ENCODE results near the gene EID2B. TPM values are rescaled to one million over a fixed set of nuclear protein-coding genes. Genes with fewer than 3 reads are reported as not detected.

EID2B gene
- total RNA-seq, 1 donor from 2014 or later: 3.2 TPM

DNA sequence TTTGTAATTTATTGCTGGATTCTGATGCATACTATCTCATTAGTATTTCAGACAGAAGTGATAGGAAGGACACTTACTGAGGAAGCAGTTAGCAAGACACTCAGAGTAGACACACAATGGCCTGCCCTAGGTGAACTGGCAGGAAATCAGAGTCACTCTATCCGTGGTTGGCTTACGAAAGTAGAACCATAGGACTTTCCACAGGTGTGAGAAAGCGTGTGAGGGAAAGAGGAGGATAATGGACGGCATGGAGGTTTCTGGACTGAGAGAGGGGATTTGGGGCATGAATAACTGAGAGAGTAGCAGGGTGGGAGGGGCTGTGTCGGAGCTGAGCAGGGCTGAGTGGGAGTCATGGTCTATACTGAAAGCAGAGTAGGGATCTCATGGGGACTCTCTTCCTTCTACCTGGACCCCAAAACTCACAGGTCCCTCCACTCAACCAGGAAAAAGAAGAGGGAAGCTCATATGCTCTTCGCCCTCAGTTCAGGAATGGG, 26.0 kb upstream of the EID2B start:
- no peak for TF ChIP-seq CTCF (IDR thresholded peaks at IDR 0.05; ENCODE audit: unreplicated experiment)
- Mint-ChIP-seq H3K4me3 (ENCODE audit: unreplicated experiment) (no peak overlapping the region), H3K9me3 (ENCODE audit: unreplicated experiment) (no peaks in the 10 kb centered on the region), H3K4me1 (ENCODE audit: unreplicated experiment) (no peaks in the 10 kb centered on the region), H3K27me3 (ENCODE audit: unreplicated experiment) (no peaks in the 10 kb centered on the region), H3K36me3 (ENCODE audit: low read depth, unreplicated experiment) (no peaks in the 10 kb centered on the region), H3K27ac (ENCODE audit: unreplicated experiment) (no peak overlapping the region)
- DNase-seq (ENCODE audit: low spot score): no peak

GRCh38 chr19:39557811-39558623, 25.4 kb upstream of the EID2B start:
- Mint-ChIP-seq H3K36me3 (ENCODE audit: low read depth, unreplicated experiment) (no peaks in the 10 kb centered on the region), H3K27me3 (ENCODE audit: unreplicated experiment) (no peaks in the 10 kb centered on the region), H3K4me3 (ENCODE audit: unreplicated experiment) (no peak overlapping the region), H3K27ac (ENCODE audit: unreplicated experiment) (no peak overlapping the region), H3K9me3 (ENCODE audit: unreplicated experiment) (no peaks in the 10 kb centered on the region), H3K4me1 (ENCODE audit: unreplicated experiment) (no peaks in the 10 kb centered on the region)
- TF ChIP-seq CTCF (IDR thresholded peaks at IDR 0.05; ENCODE audit: unreplicated experiment): no peak
- DNase-seq (ENCODE audit: low spot score): no peak

- no peak overlapping the region for H3K27ac Mint-ChIP-seq (ENCODE audit: unreplicated experiment)
- H3K36me3 Mint-ChIP-seq (ENCODE audit: low read depth, unreplicated experiment): no peaks in the 10 kb centered on the region
- H3K27me3 Mint-ChIP-seq (ENCODE audit: unreplicated experiment): no peaks in the 10 kb centered on the region
- no peak overlapping the region for H3K4me3 Mint-ChIP-seq (ENCODE audit: unreplicated experiment)
- H3K9me3 Mint-ChIP-seq (ENCODE audit: unreplicated experiment): no peaks in the 10 kb centered on the region
- no peak for DNase-seq (ENCODE audit: low spot score)
- no peaks in the 10 kb centered on the region for H3K4me1 Mint-ChIP-seq (ENCODE audit: unreplicated experiment)
- no peak for TF ChIP-seq CTCF (IDR thresholded peaks at IDR 0.05; ENCODE audit: unreplicated experiment)
Measured at GRCh38 chr19:39555883-39556282, 23.2 kb upstream of the EID2B start.

DNA sequence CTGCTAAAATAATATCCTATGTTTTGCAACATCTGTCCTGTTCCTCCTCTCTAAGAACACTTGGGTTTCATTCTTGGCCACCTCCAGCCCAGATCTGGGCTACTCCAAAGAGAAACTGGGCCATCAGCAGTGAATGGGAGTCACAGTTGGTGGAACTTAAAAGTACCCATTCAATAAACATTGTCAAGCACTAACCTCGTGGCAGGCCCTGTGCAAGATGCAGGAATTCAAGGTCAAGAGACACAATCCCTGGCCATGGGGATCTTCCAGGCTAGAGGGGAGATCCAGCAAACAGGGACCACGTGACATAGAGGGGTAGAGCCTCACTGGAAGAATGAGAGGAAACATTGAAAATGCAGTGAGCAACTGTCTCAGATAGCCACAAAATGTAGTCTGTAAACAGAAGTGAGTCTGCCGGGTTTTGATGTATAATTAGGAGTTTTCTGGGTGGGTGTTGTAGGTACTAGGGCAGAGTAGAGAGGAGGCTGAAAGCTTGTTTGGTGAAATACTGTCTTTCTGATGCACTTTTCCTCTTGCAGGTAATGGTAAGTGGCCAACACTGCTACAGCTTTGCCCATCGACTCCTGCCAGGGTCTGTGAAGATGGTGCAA, 22.2 kb upstream of the EID2B start:
- Mint-ChIP-seq H3K27ac (ENCODE audit: unreplicated experiment) (no peak overlapping the region), H3K36me3 (ENCODE audit: low read depth, unreplicated experiment) (no peaks in the 10 kb centered on the region), H3K27me3 (ENCODE audit: unreplicated experiment) (no peaks in the 10 kb centered on the region), H3K4me3 (ENCODE audit: unreplicated experiment) (no peak overlapping the region), H3K9me3 (ENCODE audit: unreplicated experiment) (no peaks in the 10 kb centered on the region), H3K4me1 (ENCODE audit: unreplicated experiment) (no peaks in the 10 kb centered on the region)
- no peak for DNase-seq (ENCODE audit: low spot score)
- TF ChIP-seq CTCF (IDR thresholded peaks at IDR 0.05; ENCODE audit: unreplicated experiment): no peak

GRCh38 chr19:39553082-39553652, 20.5 kb upstream of the EID2B start:
- no peaks in the 10 kb centered on the region for H3K4me1 Mint-ChIP-seq (ENCODE audit: unreplicated experiment)
- no peaks in the 10 kb centered on the region for H3K27me3 Mint-ChIP-seq (ENCODE audit: unreplicated experiment)

More at GRCh38 chr19:39553082-39553652, 20.5 kb upstream of the EID2B start:
- Mint-ChIP-seq H3K4me3 (ENCODE audit: unreplicated experiment) (no peak overlapping the region), H3K27ac (ENCODE audit: unreplicated experiment) (no peak overlapping the region), H3K36me3 (ENCODE audit: low read depth, unreplicated experiment) (no peaks in the 10 kb centered on the region), H3K9me3 (ENCODE audit: unreplicated experiment) (no peaks in the 10 kb centered on the region)
- DNase-seq (ENCODE audit: low spot score): no peak
- no peak for TF ChIP-seq CTCF (IDR thresholded peaks at IDR 0.05; ENCODE audit: unreplicated experiment)
